ENCODE results near the gene CDC42.

CDC42 gene

GRCh38 chr1:22111620-22112019, 59.1 kb downstream of the CDC42 start:
- DNase-seq, result no peak

GRCh38 chr1:22112554-22112953, 60.0 kb downstream of the CDC42 start:
- no peak for DNase-seq

- no peak for DNase-seq
These were observed 61.8 kb downstream of the CDC42 start for GRCh38 chr1:22114083-22115012.

GRCh38 chr1:22115286-22115685, 62.8 kb downstream of the CDC42 start:
- no peak for DNase-seq

GRCh38 chr1:22117238-22117637, 64.7 kb downstream of the CDC42 start:
- DNase-seq, result no peak

GRCh38 chr1:22117851-22118250, 65.3 kb downstream of the CDC42 start:
- DNase-seq, result no peak

- DNase-seq, result no peak
These were observed 65.9 kb downstream of the CDC42 start for GRCh38 chr1:22118291-22118992.

GRCh38 chr1:22119626-22120468, 67.3 kb downstream of the CDC42 start:
- DNase-seq, result no peak

GRCh38 chr1:22120469-22120790, 67.9 kb downstream of the CDC42 start:
- no peak for DNase-seq

- no peak for DNase-seq
These were observed 69.0 kb downstream of the CDC42 start for GRCh38 chr1:22121421-22121911.

- no peak for DNase-seq
These were observed 70.0 kb downstream of the CDC42 start for GRCh38 chr1:22122273-22123070.

GRCh38 chr1:22123071-22123390, 70.5 kb downstream of the CDC42 start:
- DNase-seq, result no peak

GRCh38 chr1:22123901-22124404, 71.4 kb downstream of the CDC42 start:
- no peak for DNase-seq

- DNase-seq, result no peak
These were observed 72.2 kb downstream of the CDC42 start for GRCh38 chr1:22124592-22125229.

- DNase-seq, result no peak
These were observed 74.0 kb downstream of the CDC42 start for GRCh38 chr1:22126531-22126930.

- DNase-seq, result no peak
These were observed 74.7 kb downstream of the CDC42 start for GRCh38 chr1:22127248-22127647.

GRCh38 chr1:22127731-22128130, 75.2 kb downstream of the CDC42 start:
- no peak for DNase-seq

- DNase-seq, result no peak
These were observed 75.9 kb downstream of the CDC42 start for GRCh38 chr1:22128392-22128791.

GRCh38 chr1:22129501-22130117, 77.1 kb downstream of the CDC42 start:
- no peak for DNase-seq

GRCh38 chr1:22131062-22131461, 78.6 kb downstream of the CDC42 start:
- DNase-seq, result no peak

GRCh38 chr1:22131875-22132486, 79.5 kb downstream of the CDC42 start:
- peak; percentile 27 to 58 for DNase-seq
